NK-92 treated with Interleukin-12 subunit alpha and Interleukin-12 subunit beta, amount 100 ng/mL, for 24 hours (cell line): ENCODE data around the gene LY6G5C.

Experiments used
- DNase-seq: peaks from one replicate; lab custom pipeline; 2025; lab: John Stamatoyannopoulos, UW

Gene LY6G5C

DNA sequence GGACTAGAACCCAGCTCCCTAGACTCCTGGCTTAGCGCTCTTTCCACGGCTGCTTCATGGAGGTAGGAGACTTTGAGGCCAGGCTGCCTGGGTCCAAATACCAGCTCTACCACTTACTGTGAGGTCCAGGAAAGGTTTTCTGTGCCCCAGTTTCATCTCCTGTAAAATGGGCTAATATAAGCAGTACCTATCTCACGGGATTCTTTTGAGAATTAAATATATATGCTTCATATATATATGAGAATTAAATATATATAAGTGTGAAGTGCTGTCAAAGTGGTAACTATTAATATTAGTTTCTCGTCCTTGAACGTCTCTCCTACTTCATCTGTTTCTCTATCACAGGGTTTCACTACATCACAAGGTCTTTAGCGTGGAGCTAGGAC, 10.2 kb upstream of the LY6G5C start:
- DNase-seq = no peak

DNA sequence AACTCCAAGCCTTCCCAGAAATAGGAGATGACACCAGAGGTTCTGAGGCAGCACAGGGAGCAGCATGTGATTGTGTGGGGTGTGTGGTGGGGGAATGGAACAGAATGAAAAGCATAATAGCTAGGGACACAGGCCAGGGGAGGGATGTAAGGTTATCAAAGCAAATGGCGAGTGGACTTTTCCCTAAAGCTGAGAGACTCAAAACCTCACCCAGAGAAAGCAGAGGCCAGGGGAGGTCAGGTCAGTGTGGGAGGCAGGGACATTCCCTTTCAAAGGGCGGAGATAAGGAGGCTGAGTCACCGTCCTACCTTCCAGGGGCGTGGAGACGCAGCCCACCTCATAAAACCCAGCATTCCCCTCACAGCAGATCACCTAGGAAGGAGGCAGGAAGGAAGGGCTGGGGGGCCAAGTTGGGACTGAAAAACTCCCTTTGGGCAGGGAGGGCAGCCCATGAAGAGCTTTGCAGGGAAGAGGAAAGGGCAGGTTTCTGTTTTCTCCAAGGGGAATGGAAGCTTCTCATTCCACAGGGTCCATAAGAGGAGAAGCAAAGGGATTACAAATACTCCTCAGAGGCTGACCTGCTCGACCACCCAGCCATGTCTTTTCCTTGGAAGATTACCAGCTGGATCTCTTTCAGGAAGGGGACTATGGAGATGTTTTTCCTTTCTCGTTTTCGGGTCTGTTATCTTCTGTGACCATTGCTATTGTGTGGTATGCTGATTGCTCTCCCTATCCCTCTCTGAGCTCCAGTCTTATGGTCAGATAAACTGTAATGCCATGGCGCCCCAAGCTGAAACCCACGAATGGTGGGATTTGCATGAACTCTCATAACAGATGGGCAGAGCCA, 9.6 kb upstream of the LY6G5C start:
- no peak for DNase-seq

DNA sequence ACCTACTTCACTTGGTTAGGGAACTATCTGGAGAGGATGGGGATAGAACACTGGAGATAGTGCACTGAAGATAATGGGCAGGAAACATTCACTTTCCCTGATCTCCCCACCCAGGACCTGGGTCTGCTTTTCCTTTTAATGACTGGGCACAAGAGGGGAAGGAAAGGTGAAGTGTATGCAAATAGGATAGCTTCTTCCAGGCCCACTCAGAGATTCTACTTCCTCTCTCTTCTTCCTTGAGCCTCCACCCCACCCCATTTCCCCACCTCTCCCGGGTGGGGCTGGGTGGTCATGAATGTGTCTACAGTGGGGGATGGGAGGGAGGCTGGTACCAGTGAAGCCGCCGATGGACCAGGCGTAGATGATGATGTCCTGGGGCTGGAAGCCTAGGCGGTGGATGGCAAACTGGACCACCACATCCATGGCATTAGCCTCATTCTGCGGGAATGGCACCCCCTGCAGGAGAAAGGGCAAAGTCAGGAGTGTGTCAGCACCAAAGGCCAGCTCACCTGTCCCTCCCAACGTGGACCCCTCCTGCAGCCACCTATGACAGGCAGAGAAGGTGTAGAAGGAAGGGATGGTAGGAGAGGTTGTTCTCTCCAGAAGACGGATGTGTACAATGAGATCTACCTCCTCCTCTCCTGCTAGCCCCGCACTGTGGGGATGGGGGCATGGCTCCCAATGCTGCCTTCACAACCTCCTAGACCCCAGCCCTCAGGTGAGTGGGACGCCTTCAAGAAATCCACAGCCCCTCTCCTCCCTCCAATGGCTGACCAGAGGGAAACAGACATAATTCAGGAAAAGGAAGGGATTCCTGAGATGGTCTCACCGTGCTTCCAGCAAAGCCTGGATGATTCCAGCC, 8.6 kb upstream of the LY6G5C start:
- no peak for DNase-seq

DNA sequence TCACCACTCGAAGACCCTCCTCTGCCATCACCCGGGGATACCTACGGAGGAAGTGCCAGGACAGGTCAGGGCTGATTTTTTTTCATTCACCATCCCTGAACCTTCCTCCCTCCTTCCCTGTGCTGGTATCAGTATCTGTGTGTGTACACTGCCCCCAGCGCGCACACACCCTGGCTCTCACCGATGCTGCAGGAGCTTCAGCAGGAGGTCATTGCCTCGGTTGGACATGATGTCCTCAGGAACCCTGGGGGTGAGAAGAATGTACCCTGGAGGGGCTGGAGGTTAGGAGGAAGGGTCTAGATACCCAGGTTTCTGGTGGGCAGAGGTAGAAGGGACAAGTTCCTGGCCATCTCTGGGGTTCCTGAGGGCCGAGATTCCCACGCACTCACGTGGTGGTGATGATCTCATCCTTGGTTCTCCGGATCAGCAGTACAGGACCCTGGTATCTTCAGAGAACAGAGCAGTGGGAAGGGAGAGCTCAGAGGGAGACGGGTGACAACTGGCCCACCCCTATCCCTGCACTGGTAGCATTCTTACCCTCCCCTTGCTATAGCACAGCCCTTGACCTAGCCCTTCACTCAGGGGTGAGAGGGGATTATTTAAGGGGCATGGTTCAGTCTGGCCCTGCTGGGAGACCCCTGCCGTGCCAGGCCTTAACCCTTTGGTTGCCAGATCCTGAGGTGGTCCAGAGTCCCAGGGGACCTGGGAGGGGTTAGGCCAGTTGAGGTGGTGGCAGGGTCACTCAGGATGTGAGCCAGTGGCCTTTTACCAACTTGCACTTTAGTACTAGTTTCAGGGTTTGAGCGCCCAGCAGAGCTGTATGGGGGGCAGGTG, 7.2 kb upstream of the LY6G5C start:
- no peak for DNase-seq

DNA sequence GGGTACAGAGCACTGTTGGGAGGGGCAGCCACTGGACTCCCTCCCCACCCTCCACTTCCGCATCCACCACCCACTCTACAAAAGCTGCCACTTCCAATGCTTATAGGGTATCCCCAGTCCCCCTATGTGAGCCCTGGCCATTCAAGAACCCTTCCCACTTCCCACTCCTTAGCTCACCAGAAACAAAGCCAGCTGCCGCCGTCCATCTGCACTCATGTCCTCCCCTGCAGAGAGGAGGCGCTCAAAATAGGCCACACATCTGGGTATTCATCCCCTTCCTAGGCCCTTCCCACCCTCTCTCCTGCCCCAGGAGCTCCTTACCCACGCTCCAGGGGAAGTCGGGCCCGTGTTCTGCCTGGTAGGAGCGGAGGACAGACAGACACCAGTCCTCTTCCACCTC, 6.5 kb upstream of the LY6G5C start:
- DNase-seq = no peak

DNA sequence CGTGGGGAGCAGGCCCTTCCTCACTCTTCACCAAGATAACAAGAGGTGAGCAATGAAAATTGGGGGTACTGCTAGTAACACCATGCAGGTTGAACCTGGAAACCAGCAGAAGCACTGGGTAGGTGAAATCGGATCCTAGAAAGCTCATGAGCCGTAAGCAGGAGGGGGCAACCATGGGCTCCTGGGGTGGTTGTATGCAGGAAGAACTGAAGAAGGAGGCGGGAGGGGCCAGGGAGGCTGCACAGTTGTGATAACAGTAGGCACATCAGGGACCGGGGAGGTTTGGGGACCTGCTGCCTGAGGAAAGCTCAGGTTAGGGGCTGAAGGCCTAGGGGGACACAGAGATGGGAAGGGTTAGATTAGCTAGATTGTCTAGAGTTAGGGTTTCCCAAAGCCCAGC, 5.6 kb upstream of the LY6G5C start:
- no peak for DNase-seq

DNA sequence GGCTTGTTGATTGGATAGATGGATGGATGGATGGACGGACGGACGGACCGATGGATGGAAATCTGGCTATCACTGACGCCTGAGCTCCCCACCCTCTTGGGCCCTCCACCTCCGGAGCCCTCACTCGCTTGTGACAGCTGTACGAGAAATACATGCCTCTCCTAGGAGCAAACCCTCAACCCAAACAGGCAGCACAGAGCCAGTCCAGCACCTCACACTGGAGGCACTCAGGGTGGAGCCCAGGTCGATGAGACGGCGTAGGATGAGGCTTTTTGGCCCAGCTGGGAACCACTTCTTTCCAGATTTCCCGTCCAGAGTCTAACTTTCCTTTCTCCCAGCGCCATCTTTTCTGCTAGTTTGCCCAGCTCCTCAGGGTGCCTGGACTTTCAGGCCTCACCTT, 2.7 kb upstream of the LY6G5C start:
- no peak for DNase-seq

DNA sequence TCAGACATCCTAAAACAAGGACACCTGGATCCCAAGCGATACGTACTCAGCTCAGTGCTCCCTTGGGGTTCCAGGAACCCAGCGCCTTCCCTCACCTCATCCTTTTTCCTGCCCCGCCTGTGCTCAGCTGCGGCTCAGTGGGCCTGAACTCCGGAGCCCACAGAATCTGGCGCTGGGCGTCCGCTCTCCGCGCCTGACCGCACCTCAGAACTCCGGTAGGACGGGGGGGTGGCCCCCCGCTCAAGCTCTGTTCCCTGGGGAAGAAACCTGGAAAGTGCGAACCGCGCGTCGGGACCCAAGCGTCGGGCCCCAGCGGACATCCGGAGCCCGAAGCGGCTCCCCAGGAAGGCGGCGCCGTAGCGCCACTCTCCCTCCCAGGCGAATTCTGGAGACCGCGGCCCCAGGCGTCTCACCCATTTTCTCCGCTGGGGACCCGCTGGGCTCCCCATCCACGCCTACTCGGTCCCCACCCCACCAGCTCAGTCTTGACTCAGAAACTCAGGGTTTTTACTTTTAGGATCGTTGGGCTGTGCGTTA, 336 bp upstream of the LY6G5C start:
- no peak for DNase-seq

DNA sequence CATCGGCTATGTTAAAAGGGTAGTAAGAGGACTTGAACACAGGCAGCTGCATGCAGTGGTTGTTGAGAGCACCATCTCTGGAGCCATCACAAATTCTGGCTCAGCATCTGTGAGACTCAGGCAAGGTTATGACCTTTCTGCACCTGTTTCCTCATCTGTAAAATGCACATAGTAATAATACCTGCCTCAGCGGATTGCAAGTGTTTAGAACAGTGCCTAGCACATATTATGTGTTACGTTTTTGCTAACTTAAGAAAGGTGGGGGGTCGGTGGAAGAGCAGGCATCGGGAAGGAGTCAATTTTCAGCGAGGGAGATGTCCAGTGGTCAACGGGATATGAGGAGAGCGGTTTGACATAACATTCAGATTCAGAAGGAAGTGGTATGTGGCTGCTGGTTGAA, 2.9 kb downstream of the LY6G5C start:
- DNase-seq = no peak

DNA sequence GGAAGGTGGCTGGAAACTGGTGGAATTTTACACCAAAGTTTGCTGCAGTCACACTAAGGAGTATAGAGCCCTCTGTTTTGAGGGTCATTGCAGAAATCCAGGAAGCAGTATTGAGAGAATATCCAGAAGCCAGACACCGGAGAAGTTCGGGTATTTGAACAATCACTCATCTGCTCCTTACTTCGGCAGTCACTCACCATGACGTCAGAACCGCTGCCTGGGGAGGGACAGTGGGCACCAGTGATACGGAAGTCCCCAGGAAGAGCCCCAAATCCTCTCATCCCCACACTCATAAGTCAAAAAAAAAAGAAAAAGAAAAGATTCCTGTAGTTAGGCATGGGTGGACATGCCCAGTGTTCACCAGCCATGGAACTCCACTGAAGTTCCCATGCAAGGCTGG, 4.0 kb downstream of the LY6G5C start:
- DNase-seq = no peak

DNA sequence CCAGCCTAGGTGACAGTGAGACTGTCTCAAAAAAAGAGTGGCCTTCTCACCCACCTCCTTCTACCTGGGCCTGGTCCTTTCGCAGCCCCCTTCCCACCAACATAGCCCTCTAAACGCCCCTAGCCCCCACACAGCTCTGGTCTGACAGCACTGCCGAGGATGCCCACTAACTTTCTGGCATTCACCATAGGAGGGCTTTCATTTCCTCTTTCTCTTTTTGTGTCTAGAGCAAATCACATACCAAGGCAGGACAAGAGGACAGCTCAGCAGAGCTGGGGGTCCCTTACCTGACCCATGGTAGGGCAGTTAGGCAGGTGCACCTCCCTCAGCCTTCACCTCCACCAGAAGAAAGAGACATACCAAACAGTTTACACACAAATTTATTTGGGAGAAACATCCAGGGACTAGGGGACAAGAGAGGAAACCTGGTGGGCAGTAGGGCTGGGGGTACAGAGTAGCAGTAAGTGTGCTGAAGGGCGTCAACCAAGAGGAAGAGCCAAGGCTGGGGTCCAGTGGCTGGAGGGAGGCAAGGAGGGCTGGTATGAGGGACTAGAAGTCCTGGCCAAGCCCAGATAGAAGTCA, 4.5 kb downstream of the LY6G5C start:
- DNase-seq = no peak

DNA sequence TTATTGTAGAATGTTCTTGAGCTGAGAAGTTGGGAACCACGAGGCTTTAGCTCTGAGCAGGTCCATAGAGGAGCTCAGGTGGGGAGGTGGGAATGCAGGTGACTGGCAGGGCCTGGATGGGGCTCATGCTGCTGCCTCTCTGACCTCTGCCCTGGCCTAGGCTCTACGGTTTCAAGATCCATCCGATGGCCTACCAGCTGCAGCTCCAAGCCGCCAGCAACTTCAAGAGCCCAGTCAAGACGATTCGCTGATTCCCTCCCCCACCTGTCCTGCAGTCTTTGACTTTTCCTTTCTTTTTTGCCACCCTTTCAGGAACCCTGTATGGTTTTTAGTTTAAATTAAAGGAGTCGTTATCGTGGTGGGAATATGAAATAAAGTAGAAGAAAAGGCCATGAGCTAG, 11.2 kb downstream of the LY6G5C start, which contains the start of gene LY6G5B:
Gene LY6G5B, plus strand, starts transcription at position 301 of the 400 bp plus-strand sequence. CDS start 975 bp downstream, outside the sequence.
- no peak for DNase-seq

DNA sequence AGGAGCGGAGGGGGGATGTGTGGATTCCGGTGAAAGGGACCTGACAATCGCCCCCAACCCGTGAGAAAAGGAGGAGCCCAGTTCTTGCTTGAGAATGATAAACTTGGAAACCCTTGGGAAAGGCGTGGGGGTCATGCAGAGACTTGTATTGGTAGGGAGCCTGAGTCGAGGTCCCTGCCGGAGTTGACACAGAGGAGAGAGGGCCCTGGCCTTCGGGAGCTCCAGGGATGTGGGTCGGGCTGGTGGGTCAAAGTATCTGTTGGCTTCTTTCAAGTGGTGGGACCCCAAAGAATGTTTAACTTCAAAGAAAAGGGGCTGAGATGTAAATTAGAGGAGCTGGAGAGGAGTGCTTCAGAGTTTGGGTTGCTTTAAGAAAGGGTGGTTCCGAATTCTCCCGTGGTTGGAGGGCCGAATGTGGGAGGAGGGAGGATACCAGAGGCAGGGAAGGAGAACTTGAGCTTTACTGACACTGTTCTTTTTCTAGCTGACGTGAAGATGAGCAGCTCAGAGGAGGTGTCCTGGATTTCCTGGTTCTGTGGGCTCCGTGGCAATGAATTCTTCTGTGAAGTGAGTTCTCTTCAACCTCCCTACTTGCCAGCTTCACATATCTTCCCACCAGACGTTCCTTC, 14.4 kb downstream of the LY6G5C start:
- DNase-seq = no peak

DNA sequence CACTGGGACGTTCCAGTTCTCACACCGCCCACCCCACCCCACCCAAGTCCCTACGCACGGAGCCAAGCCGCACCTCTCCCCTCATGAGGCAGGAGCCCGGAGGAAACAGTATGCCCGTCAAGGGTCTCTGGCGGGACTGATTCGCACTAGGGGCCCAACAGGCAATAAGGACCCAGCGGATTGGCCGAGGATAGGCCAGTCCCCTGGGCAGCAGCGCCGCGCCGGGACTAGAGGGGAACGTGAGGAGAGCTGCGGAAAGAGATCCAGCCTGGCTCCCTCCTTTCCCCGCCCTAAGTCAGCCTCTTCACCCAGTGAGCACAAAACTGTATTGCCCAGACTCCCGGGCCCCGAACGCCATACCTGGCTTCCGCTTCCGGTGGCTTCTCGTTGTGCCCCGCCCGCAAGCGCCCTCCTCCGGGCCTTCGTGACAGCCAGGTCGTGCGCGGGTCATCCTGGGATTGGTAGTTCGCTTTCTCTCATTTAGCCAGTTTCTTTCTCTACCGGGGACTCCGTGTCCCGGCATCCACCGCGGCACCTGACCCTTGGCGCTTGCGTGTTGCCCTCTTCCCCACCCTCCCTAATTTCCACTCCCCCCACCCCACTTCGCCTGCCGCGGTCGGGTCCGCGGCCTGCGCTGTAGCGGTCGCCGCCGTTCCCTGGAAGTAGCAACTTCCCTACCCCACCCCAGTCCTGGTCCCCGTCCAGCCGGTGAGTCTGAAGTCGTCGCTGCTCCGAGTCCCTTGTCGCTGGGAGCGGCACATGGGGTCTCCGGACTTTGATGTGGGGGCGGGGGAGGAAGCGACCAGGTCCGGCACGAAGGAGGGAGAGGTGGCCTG, 15.1 kb downstream of the LY6G5C start, which contains the start of gene CSNK2B:
Gene CSNK2B, plus strand, starts transcription at position 580 of the 836 bp plus-strand sequence. CDS start 752 bp downstream, outside the sequence.
- peak; percentile 98 for DNase-seq

DNA sequence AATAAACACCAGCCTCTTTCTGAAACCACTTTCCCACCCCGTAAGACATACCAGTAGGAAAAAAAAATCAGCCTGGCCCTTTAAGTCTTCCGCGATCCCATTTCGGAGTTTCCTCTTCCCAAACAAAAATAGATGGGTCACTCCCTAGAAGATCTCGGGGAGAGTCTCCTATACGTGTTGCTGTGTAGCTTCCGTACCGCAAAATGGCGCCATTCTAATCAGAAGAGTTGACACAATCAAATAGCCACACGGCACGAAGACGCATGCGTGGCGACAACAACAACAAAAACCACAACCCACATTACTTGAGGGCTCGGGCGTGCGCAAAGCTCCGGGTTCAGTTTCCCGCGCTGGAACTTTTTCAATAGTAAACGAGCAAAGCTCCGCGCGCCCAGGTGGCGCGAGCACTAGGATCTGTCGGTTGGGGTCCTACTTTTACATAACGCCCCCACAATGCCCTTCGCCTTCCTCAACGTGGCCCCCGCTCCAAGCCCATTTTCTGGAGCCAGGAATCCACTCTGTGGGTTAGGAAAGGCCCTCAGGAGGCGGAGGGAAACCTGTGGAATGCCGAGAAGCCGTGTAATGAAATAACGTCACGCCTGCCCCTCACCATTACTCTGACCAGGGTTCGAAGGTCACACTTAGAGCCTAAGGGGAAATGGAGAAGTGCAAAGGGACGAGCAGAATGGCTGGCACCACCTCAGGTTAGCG, 15.9 kb downstream of the LY6G5C start, which contains the start of gene GPANK1:
Gene GPANK1, minus strand, starts transcription at position 208 of the 711 bp plus-strand sequence. CDS start 519 bp downstream, outside the sequence.
- DNase-seq = peak; percentile 91

DNA sequence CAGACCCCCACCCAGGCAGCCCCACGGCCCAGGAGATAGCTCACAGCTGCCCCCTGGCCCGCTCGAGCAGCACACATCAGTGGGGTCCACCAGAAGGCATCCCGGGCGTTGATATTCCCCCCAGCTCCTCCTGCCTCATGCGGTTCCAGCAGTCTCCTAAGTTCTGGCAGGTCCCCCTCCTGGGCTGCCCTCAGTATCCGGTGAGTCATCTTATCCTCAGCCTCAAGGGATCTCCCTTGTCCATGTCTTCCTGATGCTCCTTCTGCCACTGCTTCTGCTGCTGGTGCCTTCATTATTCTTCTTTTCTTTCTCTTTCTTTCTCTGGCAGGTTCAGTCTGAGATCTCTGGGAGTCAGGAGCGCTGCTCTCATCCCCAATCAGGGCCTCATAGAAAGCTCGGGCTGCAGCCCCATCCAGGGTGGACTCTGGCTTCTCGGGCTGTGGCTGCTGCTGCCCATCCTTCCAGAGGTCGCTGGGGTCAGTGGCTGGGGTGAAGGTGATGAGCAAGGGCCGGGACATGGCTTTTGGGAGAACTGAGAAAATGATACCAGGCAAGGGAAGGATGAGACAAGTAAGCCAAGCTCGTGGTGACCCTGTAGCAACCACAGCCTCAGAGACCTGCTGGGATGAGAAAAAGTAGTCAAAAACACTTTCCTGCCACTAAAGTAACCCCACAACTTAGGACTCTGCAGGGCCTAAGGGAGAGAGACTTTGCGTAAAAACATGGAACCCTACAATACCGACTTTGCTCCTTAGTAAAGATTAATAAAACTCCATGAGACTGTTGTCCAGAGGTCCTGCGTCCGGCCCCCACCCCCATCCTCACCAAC, 16.7 kb downstream of the LY6G5C start:
- peak; percentile 50 for DNase-seq

DNA sequence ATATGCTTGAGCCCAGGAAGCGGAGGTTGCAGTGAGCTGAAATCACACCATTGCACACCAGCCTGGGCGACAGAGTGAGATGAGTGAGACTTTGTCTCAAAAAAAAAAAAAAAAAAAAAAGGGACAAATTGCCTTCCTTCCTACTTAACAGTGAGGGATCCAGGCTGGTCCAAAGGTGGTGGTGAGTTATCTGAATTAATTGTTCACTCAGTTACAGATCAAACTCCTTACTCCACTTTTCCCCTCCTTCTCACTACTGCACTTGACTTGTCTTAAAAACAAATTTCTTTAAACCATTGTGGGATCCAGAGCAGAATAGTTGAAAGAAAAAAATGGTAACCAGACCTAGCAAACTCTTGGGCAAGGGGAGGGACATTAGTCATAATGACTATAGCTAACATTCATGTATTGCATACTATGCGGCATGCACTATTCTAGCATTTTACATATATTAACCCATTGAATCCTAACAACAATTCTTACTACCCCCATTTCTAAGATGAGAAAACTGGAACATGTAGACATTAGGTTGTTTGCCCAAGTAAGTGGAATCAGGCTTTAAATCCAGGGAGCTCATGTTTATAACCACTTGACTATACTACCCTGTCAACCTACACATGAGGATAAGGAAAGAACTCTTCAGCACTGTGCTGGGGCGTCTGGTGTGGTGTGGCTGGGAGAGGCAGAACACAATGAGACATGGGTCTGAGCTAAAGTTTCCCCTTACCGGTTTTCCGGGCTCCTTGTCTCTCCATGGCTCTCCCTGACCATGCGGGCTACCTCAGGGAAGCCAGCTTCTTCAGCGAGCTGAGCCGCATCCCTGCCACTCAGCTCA, 17.5 kb downstream of the LY6G5C start:
- DNase-seq = no peak
